Left ventricle myocardium inferior (tissue), 1 donor: ENCODE measurements around the gene PERCC1. TPM values are rescaled to one million over a fixed set of nuclear protein-coding genes. Genes with fewer than 3 reads are reported as not detected.

ENCODE experiments used
- DNase-seq: peaks from one replicate; pipeline ENCODE4 v3.0.0-alpha.2; 2020
- H3K27ac ChIP-seq: fragments of 200-600 bp; replicated peaks from 2 replicates; pipeline ENCODE4 v1.8.0; 2021
- H3K27me3 ChIP-seq: fragments of 200-600 bp; 2 replicates; pipeline ENCODE4 v1.8.0; 2021; ENCODE audit warnings: low read depth
- H3K36me3 ChIP-seq: fragments of 200-600 bp; 2 replicates; pipeline ENCODE4 v1.8.0; 2021
- H3K4me1 ChIP-seq: fragments of 200-600 bp; 2 replicates; pipeline ENCODE4 v1.8.0; 2021
- H3K4me3 ChIP-seq: fragments of 200-600 bp; 2 replicates; pipeline ENCODE4 v1.8.0; 2021; ENCODE audit warnings: mild to moderate bottlenecking, moderate library complexity
- H3K9me3 ChIP-seq: fragments of 200-600 bp; replicated peaks from 2 replicates; pipeline ENCODE4 v1.8.0; 2021
- CTCF ChIP-seq: fragments of 200-600 bp; IDR thresholded peaks from 2 replicates; pipeline ENCODE4 v1.8.0; 2021; ENCODE audit warnings: antibody characterized with exemption, mild to moderate bottlenecking, borderline replicate concordance
- intact Hi-C: fragments of 100-400 bp; cut with micrococcal nuclease; formaldehyde crosslinking; loops from one replicate; pipeline ENCODE4 v1.11.0; 2022
- total RNA-seq: library from RNA; stranded (reverse); fragmentation: NEBNext Ultra II Directional; extraction: Animal tissue kit (Norgen Biotek cat#: 25700); gene quantifications from one replicate; pipeline ENCODE4 v1.2.1, GENCODE V29; 2021
- donor health status: DM: no; HTN: yes; CAD: no; lungs with severe emphysema.

Gene PERCC1
- total RNA-seq, 1 donor from 2014 or later, result not detected

- Histone ChIP-seq H3K4me3 (no peak overlapping the region), H3K36me3 (peaks cover 89% of the 10 kb centered on the region), H3K27me3 (no peaks in the 10 kb centered on the region), H3K9me3 (no peaks in the 10 kb centered on the region), H3K4me1 (no peaks in the 10 kb centered on the region), H3K27ac (no peak overlapping the region)
- no peak for DNase-seq
- TF ChIP-seq CTCF, result no peak
- intact Hi-C loops, result no loop called here
Measured at GRCh38 chr16:1455190-1456171, 24.6 kb downstream of the PERCC1 start.

- no peak for TF ChIP-seq CTCF
- DNase-seq, result no peak
- no peaks in the 10 kb centered on the region for H3K9me3 ChIP-seq
- H3K4me1 ChIP-seq, result no peaks in the 10 kb centered on the region
- H3K27ac ChIP-seq, result no peak overlapping the region
- no peaks in the 10 kb centered on the region for H3K27me3 ChIP-seq
- H3K36me3 ChIP-seq, result peaks cover 87% of the 10 kb centered on the region
- intact Hi-C loops, result no loop called here
- H3K4me3 ChIP-seq, result no peak overlapping the region
Measured at GRCh38 chr16:1456951-1457350, 26.1 kb downstream of the PERCC1 start.

- H3K9me3 ChIP-seq, result no peaks in the 10 kb centered on the region
- no peaks in the 10 kb centered on the region for H3K4me1 ChIP-seq
- no peak for DNase-seq
- no peak overlapping the region for H3K27ac ChIP-seq
- H3K4me3 ChIP-seq, result no peak overlapping the region
- H3K36me3 ChIP-seq, result peaks cover 80% of the 10 kb centered on the region
- no peaks in the 10 kb centered on the region for H3K27me3 ChIP-seq
- TF ChIP-seq CTCF, result no peak
- intact Hi-C loops, result no loop called here
Measured at GRCh38 chr16:1457489-1458245, 26.8 kb downstream of the PERCC1 start.

GRCh38 chr16:1458336-1458976, 27.6 kb downstream of the PERCC1 start:
- no peak for TF ChIP-seq CTCF
- no peak for DNase-seq
- H3K36me3 ChIP-seq, result peaks cover 72% of the 10 kb centered on the region

GRCh38 chr16:1458977-1459341, 28.1 kb downstream of the PERCC1 start:
- DNase-seq, result no peak
- H3K27me3 ChIP-seq, result no peaks in the 10 kb centered on the region
- intact Hi-C loops, result no loop called here
- H3K4me3 ChIP-seq, result no peak overlapping the region
- peaks cover 67% of the 10 kb centered on the region for H3K36me3 ChIP-seq
- no peak for TF ChIP-seq CTCF
- H3K27ac ChIP-seq, result no peak overlapping the region
- no peaks in the 10 kb centered on the region for H3K9me3 ChIP-seq
- no peaks in the 10 kb centered on the region for H3K4me1 ChIP-seq

More at GRCh38 chr16:1458336-1458976, 27.6 kb downstream of the PERCC1 start:
- Histone ChIP-seq H3K27ac (no peak overlapping the region), H3K27me3 (no peaks in the 10 kb centered on the region), H3K4me1 (no peaks in the 10 kb centered on the region), H3K4me3 (no peak overlapping the region), H3K9me3 (no peaks in the 10 kb centered on the region)
- intact Hi-C loops, result no loop called here
